ENCODE results near the gene RAB33B. TPM values are rescaled to one million over a fixed set of nuclear protein-coding genes. Genes with fewer than 3 reads are reported as not detected.
A peak's percentile ranks its signal among the peaks of the same experiment; 100 is the strongest.

The RAB33B gene
- total and polyA plus RNA-seq, 4 experiments from 2014 or later: 9.4 to 16.6 (median 13.3) TPM

DNA sequence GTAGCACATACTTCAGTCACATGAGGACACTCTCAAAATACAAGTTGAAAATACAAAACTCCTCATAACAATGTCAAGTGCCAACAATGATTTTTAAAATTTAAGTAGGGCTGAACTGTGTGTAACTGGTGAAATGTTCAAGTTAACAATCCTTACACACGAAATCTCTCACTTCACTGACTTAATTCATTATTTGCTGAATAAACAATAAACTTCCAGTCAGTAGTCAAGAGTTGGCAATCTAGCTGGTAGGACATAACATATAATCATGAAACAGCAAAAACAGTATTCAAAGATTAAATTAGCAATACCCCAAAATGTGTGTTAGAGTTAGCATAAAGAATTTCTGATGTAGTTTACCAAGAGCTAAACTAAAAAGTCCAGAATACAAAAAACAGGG, 1.9 kb upstream of the RAB33B start:
- H3K27ac ChIP-seq (ENCODE audit: low read depth, low read length): peak overlapping the region; percentile 89
- Mint-ChIP-seq H3K4me3 (peak overlapping the region in 3 of 8 donors; percentile 17 to 99 (median 97)), H3K27ac (peak overlapping the region in 6 of 7 donors; percentile 99 to 100 (median 99)), H3K4me1 (peaks cover 36 to 59% (median 48%) of the 10 kb centered on the region in 4 donors), H3K9me3 (no peaks in the 10 kb centered on the region), H3K36me3 (peaks cover 5 to 17% of the 10 kb centered on the region in 2 donors), H3K27me3 (no peaks in the 10 kb centered on the region)
- no peak overlapping the region for H3K4me3 ChIP-seq (ENCODE audit: low read length in 2 of 2)
- H3K9me3 ChIP-seq (ENCODE audit: control insufficient read depth in 1 of 2, low read length in 2 of 2): no peaks in the 10 kb centered on the region
- H3K4me1 ChIP-seq (ENCODE audit: insufficient read depth, low read length): peaks cover 43% of the 10 kb centered on the region
- DNase-seq: no peak
- H3K36me3 ChIP-seq (ENCODE audit: insufficient read depth, low read length): no peaks in the 10 kb centered on the region
- no peaks in the 10 kb centered on the region for H3K27me3 ChIP-seq (ENCODE audit: insufficient read depth, low read length)
- CTCF ChIA-PET (ENCODE audit: partially characterized antibody): interaction anchor here (0.6 to 2.2 kb wide), 6 partner anchors 33 to 206 kb away, joined by 3 to 8 read pairs (median 3); no protein-coding TSS in a partner anchor
- intact Hi-C loops (cut with micrococcal nuclease): loop anchor here (2.0 to 5.0 kb wide), 6 partner anchors 79 to 1769 kb away; partner anchors contain the start of genes ELF2, ELMOD2, MAML3 and SCOC
- POLR2A ChIA-PET (ENCODE audit: partially characterized antibody): interaction anchor here (0.6 to 5.7 kb wide), 4 partner anchors 15 to 921 kb away, joined by 3 to 73 read pairs (median 11); partner anchors contain the start of genes ELF2, SCOC and SETD7

DNA sequence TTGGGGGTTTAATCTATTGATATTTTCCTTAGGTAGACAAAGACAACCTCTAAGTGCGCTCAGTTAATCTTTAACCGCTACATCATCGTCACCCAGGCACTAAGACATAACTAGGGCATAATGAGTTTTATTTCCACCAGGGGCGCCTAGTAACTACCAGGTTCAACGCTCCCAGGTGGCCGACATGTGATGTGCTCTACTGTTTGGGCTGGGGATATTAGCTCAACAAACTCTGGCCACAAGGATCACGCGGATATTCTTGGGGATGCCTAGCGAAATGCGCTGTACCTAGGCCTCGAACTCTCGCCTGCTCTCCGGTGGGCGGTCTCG, 915 bp upstream of the RAB33B start:
- DNase-seq: peak in 4 of 5 donors; percentile 82 to 89 (median 86)
- intact Hi-C loops (cut with micrococcal nuclease): loop anchor here (1.0 to 5.0 kb wide), 12 partner anchors 37 to 1768 kb away; partner anchors contain the start of genes ELF2, ELMOD2, MAML3 and NAA15
- H3K36me3 Mint-ChIP-seq: peaks cover 2 to 17% of the 10 kb centered on the region in 2 donors
- peak overlapping the region; percentile 98 to 100 (median 99) for H3K27ac Mint-ChIP-seq
- H3K4me1 Mint-ChIP-seq: peaks cover 43 to 69% (median 56%) of the 10 kb centered on the region in 4 donors
- Histone ChIP-seq H3K27me3 (ENCODE audit: insufficient read depth, low read length) (no peaks in the 10 kb centered on the region), H3K4me1 (ENCODE audit: insufficient read depth, low read length) (peaks cover 53% of the 10 kb centered on the region), H3K4me3 (ENCODE audit: low read length in 2 of 2) (peak overlapping the region; percentile 68 to 71), H3K36me3 (ENCODE audit: insufficient read depth, low read length) (no peaks in the 10 kb centered on the region), H3K9me3 (ENCODE audit: control insufficient read depth in 1 of 2, low read length in 2 of 2) (no peaks in the 10 kb centered on the region), H3K27ac (ENCODE audit: low read depth, low read length) (peak overlapping the region; percentile 89)
- no peaks in the 10 kb centered on the region for H3K9me3 Mint-ChIP-seq
- ChIA-PET POLR2A (ENCODE audit: partially characterized antibody) (interaction anchor here (0.6 to 5.7 kb wide), 22 partner anchors 9 to 1071 kb away, joined by 3 to 73 read pairs (median 4); partner anchors contain the start of genes ELF2, ELMOD2, NAA15 and NDUFC1), CTCF (ENCODE audit: partially characterized antibody) (interaction anchor here (0.7 to 2.2 kb wide), 14 partner anchors 9 to 422 kb away, joined by 3 to 9 read pairs (median 3); partner anchors contain the start of genes NAA15 and SETD7)
- no peaks in the 10 kb centered on the region for H3K27me3 Mint-ChIP-seq
- H3K4me3 Mint-ChIP-seq: peak overlapping the region; percentile 95 to 99 (median 97)

GRCh38 chr4:139453371-139454110, 380 bp upstream of the RAB33B start:
- Histone ChIP-seq H3K27ac (ENCODE audit: low read depth, low read length) (peak overlapping the region; percentile 89), H3K4me1 (ENCODE audit: insufficient read depth, low read length) (peaks cover 59% of the 10 kb centered on the region), H3K36me3 (ENCODE audit: insufficient read depth, low read length) (no peaks in the 10 kb centered on the region), H3K9me3 (ENCODE audit: control insufficient read depth in 1 of 2, low read length in 2 of 2) (no peaks in the 10 kb centered on the region), H3K27me3 (ENCODE audit: insufficient read depth, low read length) (no peaks in the 10 kb centered on the region), H3K4me3 (ENCODE audit: low read length in 2 of 2) (peak overlapping the region; percentile 68 to 71)
- Mint-ChIP-seq H3K36me3 (peaks cover 0 to 17% of the 10 kb centered on the region in 2 donors), H3K27ac (peak overlapping the region; percentile 98 to 100 (median 99)), H3K4me1 (peaks cover 48 to 73% (median 61%) of the 10 kb centered on the region in 4 donors), H3K27me3 (no peaks in the 10 kb centered on the region), H3K9me3 (no peaks in the 10 kb centered on the region), H3K4me3 (peak overlapping the region; percentile 95 to 99 (median 97))
- DNase-seq: peak; percentile 97 to 99 (median 98)
- ChIA-PET CTCF (ENCODE audit: partially characterized antibody) (interaction anchor here (0.7 to 2.2 kb wide), 14 partner anchors 9 to 423 kb away, joined by 3 to 9 read pairs (median 3); partner anchors contain the start of genes NAA15 and SETD7), POLR2A (ENCODE audit: partially characterized antibody) (interaction anchor here (0.6 to 5.7 kb wide), 23 partner anchors 9 to 1071 kb away, joined by 3 to 73 read pairs (median 4); partner anchors contain the start of genes ELF2, ELMOD2, NAA15 and NDUFC1)
- intact Hi-C loops (cut with micrococcal nuclease): loop anchor here (1.0 to 5.0 kb wide), 12 partner anchors 37 to 1767 kb away; partner anchors contain the start of genes ELF2, ELMOD2, MAML3 and NAA15

GRCh38 chr4:139455126-139455538, 1.2 kb downstream of the RAB33B start:
- H3K9me3 ChIP-seq (ENCODE audit: control insufficient read depth in 1 of 2, low read length in 2 of 2): no peaks in the 10 kb centered on the region
- H3K36me3 ChIP-seq (ENCODE audit: insufficient read depth, low read length): no peaks in the 10 kb centered on the region
- no peaks in the 10 kb centered on the region for H3K9me3 Mint-ChIP-seq
- H3K4me3 Mint-ChIP-seq: peak overlapping the region; percentile 95 to 99 (median 97)
- no peak overlapping the region for H3K27ac ChIP-seq (ENCODE audit: low read depth, low read length)
- H3K4me1 Mint-ChIP-seq: peaks cover 55 to 84% (median 70%) of the 10 kb centered on the region in 4 donors
- H3K27me3 ChIP-seq (ENCODE audit: insufficient read depth, low read length): no peaks in the 10 kb centered on the region
- intact Hi-C loops (cut with micrococcal nuclease): no loop called here
- ChIA-PET POLR2A (ENCODE audit: partially characterized antibody) (interaction anchor here (1.1 to 5.7 kb wide), 4 partner anchors 16 to 277 kb away, joined by 3 to 73 read pairs (median 5); partner anchors contain the start of gene SETD7), CTCF (ENCODE audit: partially characterized antibody) (no interaction called here)
- no peak for DNase-seq
- peaks cover 5 to 23% of the 10 kb centered on the region in 2 donors for H3K36me3 Mint-ChIP-seq
- H3K27ac Mint-ChIP-seq: peak overlapping the region in 6 of 7 donors; percentile 94 to 99 (median 99)
- peak overlapping the region in 1 of 2 donors; percentile 71 for H3K4me3 ChIP-seq (ENCODE audit: low read length in 2 of 2)
- H3K27me3 Mint-ChIP-seq: no peaks in the 10 kb centered on the region
- H3K4me1 ChIP-seq (ENCODE audit: insufficient read depth, low read length): peaks cover 66% of the 10 kb centered on the region

DNA sequence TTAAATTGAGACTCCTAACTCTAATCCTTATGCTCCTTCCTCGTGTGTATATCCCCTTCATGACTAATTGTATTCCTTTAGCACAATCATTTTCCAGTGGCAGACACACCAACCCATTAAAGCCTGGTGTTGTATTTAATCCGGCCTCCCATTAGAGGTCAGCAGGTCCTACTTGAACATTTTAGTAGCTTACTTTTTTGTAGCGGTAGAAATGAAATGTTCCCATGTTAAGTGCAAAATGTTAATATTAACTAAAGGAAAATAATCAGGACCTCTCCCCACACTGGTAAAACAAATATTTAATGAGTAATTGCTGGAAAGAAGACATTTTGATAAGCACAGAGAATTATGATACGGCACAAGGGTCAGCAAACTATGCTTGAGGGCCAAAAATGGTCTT, 3.4 kb downstream of the RAB33B start:
- Histone ChIP-seq H3K36me3 (ENCODE audit: insufficient read depth, low read length) (no peaks in the 10 kb centered on the region), H3K9me3 (ENCODE audit: control insufficient read depth in 1 of 2, low read length in 2 of 2) (no peaks in the 10 kb centered on the region), H3K27ac (ENCODE audit: low read depth, low read length) (no peak overlapping the region), H3K4me3 (ENCODE audit: low read length in 2 of 2) (no peak overlapping the region), H3K4me1 (ENCODE audit: insufficient read depth, low read length) (peaks cover 55% of the 10 kb centered on the region), H3K27me3 (ENCODE audit: insufficient read depth, low read length) (no peaks in the 10 kb centered on the region)
- no peak for DNase-seq
- Mint-ChIP-seq H3K36me3 (peaks cover 7 to 28% of the 10 kb centered on the region in 2 donors), H3K4me1 (peaks cover 52 to 78% (median 66%) of the 10 kb centered on the region in 4 donors), H3K27me3 (no peaks in the 10 kb centered on the region), H3K4me3 (peak overlapping the region in 3 of 8 donors; percentile 5 to 51 (median 6)), H3K27ac (peak overlapping the region in 1 of 7 donors; percentile 56), H3K9me3 (no peaks in the 10 kb centered on the region)
- ChIA-PET CTCF (ENCODE audit: partially characterized antibody) (no interaction called here), POLR2A (ENCODE audit: partially characterized antibody) (no interaction called here)
- intact Hi-C loops (cut with micrococcal nuclease): no loop called here

- Mint-ChIP-seq H3K4me1 (peaks cover 51 to 70% (median 59%) of the 10 kb centered on the region in 4 donors), H3K27me3 (no peaks in the 10 kb centered on the region), H3K27ac (peak overlapping the region in 2 of 7 donors; percentile 17 to 76), H3K4me3 (peak overlapping the region in 4 of 8 donors; percentile 2 to 51 (median 26)), H3K36me3 (peaks cover 11 to 23% of the 10 kb centered on the region in 2 donors), H3K9me3 (no peaks in the 10 kb centered on the region)
- DNase-seq: no peak
- no peaks in the 10 kb centered on the region for H3K36me3 ChIP-seq (ENCODE audit: insufficient read depth, low read length)
- H3K9me3 ChIP-seq (ENCODE audit: control insufficient read depth in 1 of 2, low read length in 2 of 2): no peaks in the 10 kb centered on the region
- ChIA-PET CTCF (ENCODE audit: partially characterized antibody) (no interaction called here), POLR2A (ENCODE audit: partially characterized antibody) (no interaction called here)
- no peaks in the 10 kb centered on the region for H3K27me3 ChIP-seq (ENCODE audit: insufficient read depth, low read length)
- H3K27ac ChIP-seq (ENCODE audit: low read depth, low read length): no peak overlapping the region
- peaks cover 49% of the 10 kb centered on the region for H3K4me1 ChIP-seq (ENCODE audit: insufficient read depth, low read length)
- intact Hi-C loops (cut with micrococcal nuclease): no loop called here
- H3K4me3 ChIP-seq (ENCODE audit: low read length in 2 of 2): no peak overlapping the region
These were observed 4.6 kb downstream of the RAB33B start for GRCh38 chr4:139458543-139458942.

DNA sequence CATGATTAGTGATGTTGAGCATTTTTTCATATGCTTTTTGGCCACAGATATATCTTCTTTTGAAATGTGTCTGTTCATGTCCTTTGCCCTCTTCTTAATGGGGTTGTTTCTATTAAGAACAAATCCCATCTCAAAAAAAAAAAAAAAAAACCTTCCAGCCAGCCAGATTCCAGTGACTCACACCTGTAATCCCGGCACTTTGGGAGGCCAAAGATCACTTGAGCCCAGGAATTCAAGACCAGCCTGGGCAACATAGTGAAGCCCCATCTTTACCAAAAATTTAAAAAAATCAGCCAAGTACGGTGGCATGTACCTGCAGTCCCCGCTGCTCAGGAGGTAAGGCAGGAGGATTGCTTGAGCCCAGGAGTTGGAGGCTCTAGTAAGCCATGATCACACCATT, 5.1 kb downstream of the RAB33B start:
- peak overlapping the region in 2 of 7 donors; percentile 33 to 36 for H3K27ac Mint-ChIP-seq
- H3K4me1 Mint-ChIP-seq: peaks cover 52 to 74% (median 60%) of the 10 kb centered on the region in 4 donors
- no peak overlapping the region for H3K4me3 ChIP-seq (ENCODE audit: low read length in 2 of 2)
- H3K36me3 ChIP-seq (ENCODE audit: insufficient read depth, low read length): no peaks in the 10 kb centered on the region
- DNase-seq: no peak
- H3K9me3 ChIP-seq (ENCODE audit: control insufficient read depth in 1 of 2, low read length in 2 of 2): no peaks in the 10 kb centered on the region
- no peak overlapping the region for H3K27ac ChIP-seq (ENCODE audit: low read depth, low read length)
- H3K27me3 ChIP-seq (ENCODE audit: insufficient read depth, low read length): no peaks in the 10 kb centered on the region
- H3K4me3 Mint-ChIP-seq: peak overlapping the region in 1 of 8 donors; percentile 27
- H3K4me1 ChIP-seq (ENCODE audit: insufficient read depth, low read length): peaks cover 49% of the 10 kb centered on the region
- peaks cover 13 to 23% of the 10 kb centered on the region in 2 donors for H3K36me3 Mint-ChIP-seq
- ChIA-PET CTCF (ENCODE audit: partially characterized antibody) (no interaction called here), POLR2A (ENCODE audit: partially characterized antibody) (no interaction called here)
- H3K9me3 Mint-ChIP-seq: no peaks in the 10 kb centered on the region
- no peaks in the 10 kb centered on the region for H3K27me3 Mint-ChIP-seq
- intact Hi-C loops (cut with micrococcal nuclease): no loop called here

Data from CD4-positive, alpha-beta memory T cell (primary cell).